Stimulated activated CD4-positive, alpha-beta T cell treated with anti-CD3 and anti-CD28 coated beads, Interleukin-15, amount 100 ng/mL, for 24 hours (primary cell): ENCODE data around the gene CD84.
A peak's percentile ranks its signal among the peaks of the same experiment; 100 is the strongest.
"Not testable (repeated sequence)": the region's sequence is repeated elsewhere in the genome, so short reads cannot be mapped to it uniquely, and the experiment has no call there.

Source experiments
- DNase-seq: peaks from one replicate; pipeline ENCODE4 v3.0.0-alpha.2; 2020

CD84 gene

GRCh38 chr1:160539990-160540858 lies 39.1 kb downstream of the CD84 start:
- DNase-seq: peak; percentile 60

GRCh38 chr1:160539684-160539989 lies 39.7 kb downstream of the CD84 start:
- no peak for DNase-seq

- no peak for DNase-seq
Measured at GRCh38 chr1:160538985-160539651, 40.2 kb downstream of the CD84 start.

GRCh38 chr1:160537714-160538665 lies 41.3 kb downstream of the CD84 start:
- no peak for DNase-seq

GRCh38 chr1:160534823-160535605 lies 44.3 kb downstream of the CD84 start:
- DNase-seq: no peak

- not testable (repeated sequence) for DNase-seq
Measured at GRCh38 chr1:160532557-160532813, 46.8 kb downstream of the CD84 start.

GRCh38 chr1:160531809-160532556 lies 47.3 kb downstream of the CD84 start:
- not testable (repeated sequence) for DNase-seq

GRCh38 chr1:160529401-160529952 lies 49.8 kb downstream of the CD84 start:
- DNase-seq: not testable (repeated sequence)

- DNase-seq: not testable (repeated sequence)
Measured at GRCh38 chr1:160523789-160524188, 55.5 kb downstream of the CD84 start.

GRCh38 chr1:160522622-160523345 lies 56.5 kb downstream of the CD84 start, which contains the start of gene SLAMF6:
Gene SLAMF6, minus strand, starts transcription at chr1:160523255. Its CDS starts 63 bp downstream, at chr1:160523192.
- peak; percentile 70 for DNase-seq

- DNase-seq: no peak
Measured at GRCh38 chr1:160522136-160522535, 57.2 kb downstream of the CD84 start.

GRCh38 chr1:160521554-160521953 lies 57.7 kb downstream of the CD84 start:
- DNase-seq: no peak

GRCh38 chr1:160520999-160521398 lies 58.3 kb downstream of the CD84 start:
- DNase-seq: no peak

- no peak for DNase-seq
Measured at GRCh38 chr1:160520582-160520981, 58.7 kb downstream of the CD84 start.

- DNase-seq: peak; percentile 54
Measured at GRCh38 chr1:160519642-160520435, 59.5 kb downstream of the CD84 start.

- not testable (repeated sequence) for DNase-seq
Measured at GRCh38 chr1:160517519-160517918, 61.8 kb downstream of the CD84 start.

GRCh38 chr1:160515908-160516307 lies 63.4 kb downstream of the CD84 start:
- DNase-seq: not testable (repeated sequence)

- DNase-seq: no peak
Measured at GRCh38 chr1:160504651-160505050, 74.6 kb downstream of the CD84 start.

GRCh38 chr1:160503087-160503486 lies 76.2 kb downstream of the CD84 start:
- DNase-seq: no peak
